ENCODE data around the gene PPP1CA.
A peak's percentile ranks its signal among the peaks of the same experiment; 100 is the strongest.

PPP1CA gene

DNA sequence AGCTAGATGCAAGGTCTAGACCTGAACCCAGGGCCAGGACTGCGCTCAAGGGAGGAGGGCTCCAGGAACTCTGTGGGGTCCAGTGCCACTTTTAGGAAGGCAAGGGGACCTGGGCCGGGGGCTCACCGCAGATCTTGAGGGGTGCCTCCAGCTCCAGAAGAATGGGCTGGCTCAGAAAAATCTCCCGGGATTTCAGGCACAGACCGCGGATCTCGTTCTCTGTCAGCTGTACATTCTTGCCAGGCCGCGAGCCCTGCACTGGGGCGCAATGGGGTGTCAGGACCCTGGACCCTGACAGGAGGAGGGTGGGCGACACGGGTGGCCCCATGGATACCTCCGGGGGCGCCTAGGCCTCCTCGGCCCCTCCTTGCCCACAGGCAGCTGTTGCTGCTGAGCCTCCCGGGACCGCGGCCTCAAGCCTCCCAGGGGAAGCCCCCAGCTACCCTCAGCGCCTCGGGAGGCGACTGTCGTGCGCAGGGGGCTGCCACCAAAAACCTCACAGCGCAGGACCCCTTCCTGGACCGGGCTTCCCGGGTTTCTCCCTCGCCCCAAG is 640 bp downstream of the PPP1CA start:
- Histone ChIP-seq H3K4me3 (ENCODE audit: low read length) (peak overlapping the region; percentile 72; the same call in 1 of the 2 replicates), H3K4me1 (ENCODE audit: control insufficient read depth, insufficient read depth, low read length) (peaks cover 5% of the 10 kb centered on the region), H3K27me3 (ENCODE audit: control insufficient read depth, insufficient read depth, low read length) (no peaks in the 10 kb centered on the region), H3K9me3 (ENCODE audit: control insufficient read depth, insufficient read depth, low read length) (no peaks in the 10 kb centered on the region), H3K27ac (ENCODE audit: low read length) (no peak overlapping the region), H3K36me3 (ENCODE audit: control insufficient read depth, insufficient read depth, low read length) (peaks cover 21% of the 10 kb centered on the region; the same call in 1 of the 2 replicates)
- DNase-seq (ENCODE audit: low read depth, low spot score): no peak
- no CpG with 5 or more reads among the region's 27 CpGs for WGBS (ENCODE audit: insufficient coverage, insufficient read length)

DNA sequence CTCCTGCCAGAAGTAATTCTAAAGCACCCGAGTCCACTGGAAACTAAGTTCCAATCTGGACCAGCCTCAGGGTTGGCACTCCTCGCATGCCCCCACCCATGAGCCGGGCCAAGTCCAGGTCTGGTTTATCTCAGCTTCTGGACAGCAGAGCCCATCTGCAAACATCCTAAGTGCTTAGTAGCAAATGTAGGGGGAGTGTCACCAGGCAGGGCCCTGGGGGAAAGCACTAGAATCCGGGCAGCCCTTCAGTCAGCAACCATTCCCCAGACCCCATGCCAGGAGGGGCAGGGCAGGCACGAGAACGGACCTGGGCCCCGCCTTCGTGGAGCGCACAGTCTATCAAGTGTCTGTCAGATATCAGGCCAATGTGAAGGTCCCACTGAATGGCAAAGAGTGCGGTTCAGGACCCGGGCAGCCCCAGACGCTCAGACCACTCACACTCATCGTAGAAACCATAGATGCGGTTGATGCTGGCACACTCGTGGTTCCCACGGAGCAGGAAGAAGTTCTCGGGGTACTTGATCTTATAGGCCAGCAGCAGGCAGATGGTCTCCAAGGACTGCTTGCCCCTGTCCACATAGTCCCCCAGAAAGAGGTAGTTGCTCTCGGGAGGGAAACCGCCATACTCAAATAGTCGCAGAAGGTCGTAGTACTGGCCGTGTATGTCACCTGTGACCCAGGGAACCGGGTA is 1.3 kb downstream of the PPP1CA start:
- no peak overlapping the region for H3K27ac ChIP-seq (ENCODE audit: low read length)
- peaks cover 7% of the 10 kb centered on the region for H3K4me1 ChIP-seq (ENCODE audit: control insufficient read depth, insufficient read depth, low read length)
- H3K4me3 ChIP-seq (ENCODE audit: low read length): peak overlapping the region; percentile 72; the same call in 1 of the 2 replicates
- WGBS (ENCODE audit: insufficient coverage, insufficient read length): no CpG with 5 or more reads among the region's 23 CpGs
- H3K27me3 ChIP-seq (ENCODE audit: control insufficient read depth, insufficient read depth, low read length): no peaks in the 10 kb centered on the region
- no peak for DNase-seq (ENCODE audit: low read depth, low spot score)
- H3K9me3 ChIP-seq (ENCODE audit: control insufficient read depth, insufficient read depth, low read length): no peaks in the 10 kb centered on the region
- H3K36me3 ChIP-seq (ENCODE audit: control insufficient read depth, insufficient read depth, low read length): peaks cover 28% of the 10 kb centered on the region

DNA sequence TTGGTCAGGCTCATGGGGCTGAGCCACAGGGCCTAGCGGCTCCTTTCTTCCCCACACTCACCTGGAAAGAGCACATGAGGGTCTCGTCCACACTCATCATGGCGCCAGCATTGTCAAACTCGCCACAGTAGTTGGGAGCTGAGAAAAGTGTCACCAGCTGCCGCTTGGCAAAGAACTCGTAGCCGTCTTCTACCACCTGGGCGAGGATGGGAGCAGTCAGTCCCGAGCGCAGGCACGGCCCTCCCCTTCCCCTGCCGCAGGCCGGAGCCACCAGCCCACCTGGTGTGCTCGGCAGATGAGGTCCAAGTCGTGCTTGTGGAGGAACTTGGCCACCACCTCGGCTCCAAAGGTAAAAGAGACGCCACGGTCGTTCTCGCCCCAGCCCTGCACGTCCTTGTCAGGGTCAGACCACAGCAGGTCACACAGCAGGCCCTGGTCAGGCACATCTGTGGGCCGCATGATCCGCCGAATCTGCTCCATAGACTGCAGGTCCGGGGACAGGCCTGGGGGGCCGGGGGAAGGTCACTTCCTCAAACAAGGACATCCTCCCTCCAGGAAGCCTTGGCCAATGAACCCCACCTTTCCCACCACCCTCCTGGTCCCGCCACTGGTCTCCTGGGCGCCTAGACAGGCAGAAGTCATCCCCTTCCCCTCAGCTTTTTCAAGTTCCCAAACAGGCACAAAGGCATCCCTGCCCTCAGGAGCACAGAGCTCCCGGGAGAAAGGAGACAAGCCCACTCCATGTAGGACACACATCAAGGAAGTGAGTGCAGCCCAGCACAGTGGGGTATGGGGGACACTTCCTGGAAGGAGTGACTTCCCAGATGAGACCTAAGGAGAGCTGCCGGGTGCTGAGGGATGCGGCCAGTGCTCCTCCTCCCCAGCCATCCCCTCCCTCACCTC is 2.7 kb downstream of the PPP1CA start:
- Histone ChIP-seq H3K4me1 (ENCODE audit: control insufficient read depth, insufficient read depth, low read length) (peaks cover 7% of the 10 kb centered on the region), H3K4me3 (ENCODE audit: low read length) (no peak overlapping the region), H3K9me3 (ENCODE audit: control insufficient read depth, insufficient read depth, low read length) (no peaks in the 10 kb centered on the region), H3K27ac (ENCODE audit: low read length) (no peak overlapping the region), H3K36me3 (ENCODE audit: control insufficient read depth, insufficient read depth, low read length) (peaks cover 28% of the 10 kb centered on the region), H3K27me3 (ENCODE audit: control insufficient read depth, insufficient read depth, low read length) (no peaks in the 10 kb centered on the region)
- no peak for DNase-seq (ENCODE audit: low read depth, low spot score)
- no CpG with 5 or more reads among the region's 31 CpGs for WGBS (ENCODE audit: insufficient coverage, insufficient read length)

DNA sequence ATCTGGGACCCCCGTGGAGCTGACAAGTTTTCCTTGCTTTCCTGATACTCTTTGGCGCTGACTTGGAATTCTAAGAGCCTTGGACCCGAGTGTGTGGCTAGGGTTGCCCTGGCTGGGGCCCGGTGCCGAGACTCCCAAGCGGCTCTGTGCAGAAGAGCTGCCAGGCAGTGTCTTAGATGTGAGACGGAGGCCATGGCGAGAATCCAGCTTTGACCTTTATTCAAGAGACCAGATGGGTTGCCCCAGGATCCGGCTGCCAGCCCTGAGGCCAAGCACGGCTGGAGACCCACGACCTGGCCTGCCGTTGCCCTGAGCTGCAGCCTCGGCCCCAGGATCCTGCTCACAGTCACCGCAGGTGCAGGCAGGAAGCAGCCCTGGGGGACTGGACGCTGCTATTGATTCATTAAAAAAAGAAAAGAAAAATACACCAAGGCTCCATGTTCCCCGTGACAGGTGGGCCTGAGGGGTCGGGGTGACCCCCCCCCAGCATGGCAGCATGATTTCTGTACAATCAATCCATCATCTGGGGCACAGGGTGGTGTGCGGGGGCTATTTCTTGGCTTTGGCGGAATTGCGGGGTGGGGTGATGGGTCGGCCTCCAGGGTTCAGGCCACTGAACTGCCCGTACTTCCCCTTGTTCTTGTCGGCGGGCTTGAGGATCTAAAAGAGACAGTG is 3.5 kb downstream of the PPP1CA start:
- Histone ChIP-seq H3K36me3 (ENCODE audit: control insufficient read depth, insufficient read depth, low read length) (peaks cover 28% of the 10 kb centered on the region), H3K4me1 (ENCODE audit: control insufficient read depth, insufficient read depth, low read length) (peaks cover 7% of the 10 kb centered on the region), H3K27ac (ENCODE audit: low read length) (no peak overlapping the region), H3K4me3 (ENCODE audit: low read length) (no peak overlapping the region), H3K9me3 (ENCODE audit: control insufficient read depth, insufficient read depth, low read length) (no peaks in the 10 kb centered on the region), H3K27me3 (ENCODE audit: control insufficient read depth, insufficient read depth, low read length) (no peaks in the 10 kb centered on the region)
- WGBS (ENCODE audit: insufficient coverage, insufficient read length): no CpG with 5 or more reads among the region's 24 CpGs
- no peak for DNase-seq (ENCODE audit: low read depth, low spot score)

DNA sequence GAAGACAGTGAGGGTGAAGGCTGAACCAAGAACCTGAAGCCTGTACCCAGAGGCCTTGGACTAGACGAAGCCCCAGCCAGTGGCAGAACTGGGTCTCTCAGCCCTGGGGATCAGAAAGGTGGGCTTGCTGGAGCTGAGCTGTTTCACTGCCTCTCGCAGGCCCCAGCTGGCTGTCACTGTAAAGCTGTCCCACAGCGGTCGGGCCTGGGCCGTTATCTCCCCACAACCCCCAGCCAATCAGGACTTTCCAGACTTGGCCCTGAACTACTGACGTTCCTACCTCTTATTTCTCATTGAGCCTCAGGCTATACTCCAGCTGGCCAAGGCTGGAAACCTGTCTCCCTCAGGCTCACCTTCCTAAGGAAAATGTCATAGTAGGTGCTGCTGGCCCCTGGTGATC is 4.1 kb downstream of the PPP1CA start:
- WGBS (ENCODE audit: insufficient coverage, insufficient read length): no CpG with 5 or more reads among the region's 6 CpGs
- peaks cover 30% of the 10 kb centered on the region for H3K36me3 ChIP-seq (ENCODE audit: control insufficient read depth, insufficient read depth, low read length)

DNA sequence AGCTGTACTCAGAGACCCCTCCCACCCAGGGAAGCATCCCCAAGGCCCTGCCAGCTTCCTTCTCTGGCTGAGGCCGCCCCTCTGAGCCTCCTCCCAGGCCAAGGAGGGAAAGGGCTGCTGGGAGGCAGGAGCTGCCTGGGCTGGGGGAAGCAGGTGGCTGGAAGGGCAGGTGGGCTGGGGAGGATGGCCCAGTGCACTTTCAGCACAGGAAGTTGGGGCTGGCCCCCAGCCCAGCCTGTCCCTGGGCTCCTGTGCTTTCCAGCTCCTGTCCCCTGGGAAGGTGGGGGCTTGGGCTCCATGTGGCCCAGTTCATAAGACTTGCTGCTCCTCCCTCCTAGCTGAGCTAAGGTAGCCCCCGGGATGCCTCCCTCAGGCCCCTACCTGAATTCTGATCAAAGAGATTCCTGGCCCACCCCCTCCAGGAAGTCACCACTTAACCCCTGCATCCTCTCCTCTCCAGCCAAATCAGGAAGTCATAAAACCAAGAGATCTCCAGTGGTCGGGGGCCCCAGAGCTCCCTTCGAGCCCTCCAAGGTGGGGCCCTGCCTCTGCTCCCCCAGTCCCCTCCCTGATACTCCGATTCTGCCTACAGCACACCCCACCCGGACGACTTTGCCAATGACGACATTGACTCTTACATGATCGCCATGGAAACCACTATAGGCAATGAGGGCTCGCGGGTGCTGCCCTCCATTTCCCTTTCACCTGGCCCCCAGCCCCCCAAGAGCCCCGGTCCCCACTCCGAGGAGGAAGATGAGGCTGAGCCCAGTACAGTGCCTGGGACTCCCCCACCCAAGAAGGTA is 4.9 kb downstream of the PPP1CA start:
- no CpG with 5 or more reads among the region's 13 CpGs for WGBS (ENCODE audit: insufficient coverage, insufficient read length)
- Histone ChIP-seq H3K4me1 (ENCODE audit: control insufficient read depth, insufficient read depth, low read length) (peaks cover 10% of the 10 kb centered on the region), H3K4me3 (ENCODE audit: low read length) (no peak overlapping the region), H3K9me3 (ENCODE audit: control insufficient read depth, insufficient read depth, low read length) (no peaks in the 10 kb centered on the region), H3K27me3 (ENCODE audit: control insufficient read depth, insufficient read depth, low read length) (no peaks in the 10 kb centered on the region), H3K36me3 (ENCODE audit: control insufficient read depth, insufficient read depth, low read length) (peaks cover 31% of the 10 kb centered on the region), H3K27ac (ENCODE audit: low read length) (no peak overlapping the region)
- no peak for DNase-seq (ENCODE audit: low read depth, low spot score)

More for the DNA sequence above, 4.1 kb downstream of the PPP1CA start:
- no peak overlapping the region for H3K4me3 ChIP-seq (ENCODE audit: low read length)
- H3K27me3 ChIP-seq (ENCODE audit: control insufficient read depth, insufficient read depth, low read length): no peaks in the 10 kb centered on the region
- no peak for DNase-seq (ENCODE audit: low read depth, low spot score)
- no peaks in the 10 kb centered on the region for H3K9me3 ChIP-seq (ENCODE audit: control insufficient read depth, insufficient read depth, low read length)
- no peak overlapping the region for H3K27ac ChIP-seq (ENCODE audit: low read length)
- H3K4me1 ChIP-seq (ENCODE audit: control insufficient read depth, insufficient read depth, low read length): peaks cover 9% of the 10 kb centered on the region

DNA sequence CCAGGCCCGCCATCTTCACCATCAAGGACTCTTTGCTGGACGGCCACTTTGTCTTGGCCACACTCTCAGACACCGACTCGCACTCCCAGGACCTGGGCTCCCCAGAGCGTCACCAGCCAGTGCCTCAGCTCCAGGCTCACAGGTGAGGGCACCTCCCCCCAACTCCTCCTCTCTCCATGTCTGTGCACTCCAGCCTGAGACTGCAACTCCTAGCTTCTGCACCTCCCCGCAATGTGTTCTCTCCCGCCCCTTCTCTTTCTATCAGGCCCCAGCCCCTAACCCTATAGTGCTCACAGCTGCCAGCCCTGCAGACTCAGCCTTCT is 5.4 kb downstream of the PPP1CA start:
- H3K9me3 ChIP-seq (ENCODE audit: control insufficient read depth, insufficient read depth, low read length): no peaks in the 10 kb centered on the region
- DNase-seq (ENCODE audit: low read depth, low spot score): no peak

DNA sequence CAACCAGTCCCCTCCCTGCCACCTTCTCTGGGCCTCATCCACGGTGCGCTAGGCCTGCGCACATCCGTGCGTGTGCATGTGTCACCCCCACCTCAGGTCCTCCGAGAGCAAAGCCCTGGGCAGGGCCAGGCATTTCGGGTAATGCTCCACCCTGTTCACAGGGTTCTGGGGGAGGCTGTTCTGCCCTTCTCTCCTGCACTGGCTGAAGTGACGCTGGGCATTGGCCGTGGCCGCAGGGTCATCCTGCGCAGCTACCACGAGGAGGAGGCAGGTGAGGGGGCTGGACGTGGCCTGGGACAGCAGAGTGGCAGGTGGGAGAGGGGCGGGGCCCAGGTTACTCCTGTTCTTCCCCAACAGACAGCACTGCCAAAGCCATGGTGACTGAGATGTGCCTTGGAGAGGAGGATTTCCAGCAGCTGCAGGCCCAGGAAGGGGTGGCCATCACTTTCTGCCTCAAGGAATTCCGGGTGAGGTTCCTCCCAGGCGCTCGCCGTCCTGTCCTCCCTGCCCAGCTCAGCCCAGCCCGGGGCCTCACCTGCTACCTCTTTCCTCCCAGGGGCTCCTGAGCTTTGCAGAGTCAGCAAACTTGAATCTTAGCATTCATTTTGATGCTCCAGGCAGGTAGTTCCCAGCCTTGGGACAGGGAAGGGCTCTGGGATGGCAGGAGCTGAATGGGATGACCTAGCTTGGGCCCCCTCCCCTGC is 6.0 kb downstream of the PPP1CA start:
- no CpG with 5 or more reads among the region's 19 CpGs for WGBS (ENCODE audit: insufficient coverage, insufficient read length)
- Histone ChIP-seq H3K27me3 (ENCODE audit: control insufficient read depth, insufficient read depth, low read length) (no peaks in the 10 kb centered on the region), H3K9me3 (ENCODE audit: control insufficient read depth, insufficient read depth, low read length) (no peaks in the 10 kb centered on the region), H3K27ac (ENCODE audit: low read length) (no peak overlapping the region), H3K4me3 (ENCODE audit: low read length) (no peak overlapping the region), H3K4me1 (ENCODE audit: control insufficient read depth, insufficient read depth, low read length) (peaks cover 9% of the 10 kb centered on the region), H3K36me3 (ENCODE audit: control insufficient read depth, insufficient read depth, low read length) (peaks cover 31% of the 10 kb centered on the region)
- no peak for DNase-seq (ENCODE audit: low read depth, low spot score)

More for the DNA sequence above, 5.4 kb downstream of the PPP1CA start:
- Histone ChIP-seq H3K4me1 (ENCODE audit: control insufficient read depth, insufficient read depth, low read length) (peaks cover 10% of the 10 kb centered on the region), H3K4me3 (ENCODE audit: low read length) (no peak overlapping the region), H3K27ac (ENCODE audit: low read length) (no peak overlapping the region), H3K36me3 (ENCODE audit: control insufficient read depth, insufficient read depth, low read length) (peaks cover 31% of the 10 kb centered on the region), H3K27me3 (ENCODE audit: control insufficient read depth, insufficient read depth, low read length) (no peaks in the 10 kb centered on the region)
- no CpG with 5 or more reads among the region's 7 CpGs for WGBS (ENCODE audit: insufficient coverage, insufficient read length)

DNA sequence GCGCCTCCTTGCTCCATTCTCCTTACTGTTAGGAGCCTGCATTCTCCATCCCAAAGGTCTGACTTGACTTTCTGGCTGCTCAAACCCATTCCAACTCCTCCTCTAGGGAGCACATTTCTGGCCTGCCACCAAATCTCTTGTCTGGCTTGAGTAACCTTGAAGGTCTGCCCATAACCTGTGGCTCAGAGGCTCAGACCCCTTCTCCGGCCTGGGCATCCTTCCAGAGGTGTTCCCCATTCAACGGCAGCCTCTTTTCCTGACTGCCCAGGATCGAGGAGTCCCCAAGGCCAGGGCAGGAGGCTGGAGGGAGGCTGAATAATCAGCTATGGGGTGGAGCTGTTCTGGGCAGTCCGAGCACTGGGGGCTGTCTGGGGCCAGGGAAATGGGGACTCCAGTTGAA is 7.7 kb downstream of the PPP1CA start:
- H3K4me1 ChIP-seq (ENCODE audit: control insufficient read depth, insufficient read depth, low read length): peaks cover 7% of the 10 kb centered on the region
- no CpG with 5 or more reads among the region's 5 CpGs for WGBS (ENCODE audit: insufficient coverage, insufficient read length)
- no peak for DNase-seq (ENCODE audit: low read depth, low spot score)
- no peaks in the 10 kb centered on the region for H3K9me3 ChIP-seq (ENCODE audit: control insufficient read depth, insufficient read depth, low read length)
- no peak overlapping the region for H3K4me3 ChIP-seq (ENCODE audit: low read length)
- H3K27me3 ChIP-seq (ENCODE audit: control insufficient read depth, insufficient read depth, low read length): no peaks in the 10 kb centered on the region
- H3K27ac ChIP-seq (ENCODE audit: low read length): no peak overlapping the region
- H3K36me3 ChIP-seq (ENCODE audit: control insufficient read depth, insufficient read depth, low read length): peaks cover 26% of the 10 kb centered on the region

Measured in iPS DF 6.9 (cell line).